IPS-15b (cell line): ENCODE results near the gene HS6ST3.

ENCODE experiments used
- H3K27me3 ChIP-seq: one replicate; pipeline ENCODE4 v1.6.1; 2013; ENCODE audit warnings: low read length; ENCODE audit not compliant: control insufficient read depth, insufficient read depth
- H3K36me3 ChIP-seq: one replicate; pipeline ENCODE4 v1.6.1; 2013; ENCODE audit warnings: low read length; ENCODE audit not compliant: control insufficient read depth, insufficient read depth
- H3K4me1 ChIP-seq: one replicate; pipeline ENCODE4 v1.6.1; 2013; ENCODE audit warnings: mild to moderate bottlenecking, low read length; ENCODE audit not compliant: control insufficient read depth, insufficient read depth
- H3K4me3 ChIP-seq: one replicate; pipeline ENCODE4 v1.5.1; 2013; ENCODE audit warnings: low read depth, low read length
- H3K9ac ChIP-seq: one replicate; pipeline ENCODE4 v1.6.1; 2013; ENCODE audit warnings: low read depth, mild to moderate bottlenecking, low read length
- H3K9me3 ChIP-seq: one replicate; pipeline ENCODE4 v1.6.1; 2013; ENCODE audit warnings: mild to moderate bottlenecking, low read length; ENCODE audit not compliant: control insufficient read depth, insufficient read depth

HS6ST3 gene

DNA sequence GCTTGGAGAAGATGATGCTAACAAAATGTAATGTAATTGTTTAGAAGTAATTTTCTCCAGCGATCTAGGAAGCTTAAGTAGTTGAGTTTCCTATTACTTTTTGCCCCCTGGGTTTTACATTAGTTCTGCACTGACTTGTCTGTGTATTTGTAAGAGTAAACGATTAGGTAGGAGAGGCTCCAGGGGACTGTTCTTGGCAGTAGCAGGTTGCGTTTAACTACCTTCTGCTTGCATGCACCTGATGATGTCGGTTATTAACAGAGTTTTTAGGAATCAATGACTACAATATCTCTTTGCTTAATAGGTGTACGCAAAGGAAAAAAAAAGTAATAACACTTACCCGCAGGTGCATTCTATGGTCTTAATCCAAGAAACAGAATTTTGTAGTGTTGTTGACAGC lies 18.4 kb upstream of the HS6ST3 start:
- Histone ChIP-seq H3K27me3 (no peaks in the 10 kb centered on the region), H3K4me1 (no peaks in the 10 kb centered on the region), H3K9me3 (no peaks in the 10 kb centered on the region), H3K9ac (no peak overlapping the region), H3K4me3 (no peak overlapping the region), H3K36me3 (no peaks in the 10 kb centered on the region)

DNA sequence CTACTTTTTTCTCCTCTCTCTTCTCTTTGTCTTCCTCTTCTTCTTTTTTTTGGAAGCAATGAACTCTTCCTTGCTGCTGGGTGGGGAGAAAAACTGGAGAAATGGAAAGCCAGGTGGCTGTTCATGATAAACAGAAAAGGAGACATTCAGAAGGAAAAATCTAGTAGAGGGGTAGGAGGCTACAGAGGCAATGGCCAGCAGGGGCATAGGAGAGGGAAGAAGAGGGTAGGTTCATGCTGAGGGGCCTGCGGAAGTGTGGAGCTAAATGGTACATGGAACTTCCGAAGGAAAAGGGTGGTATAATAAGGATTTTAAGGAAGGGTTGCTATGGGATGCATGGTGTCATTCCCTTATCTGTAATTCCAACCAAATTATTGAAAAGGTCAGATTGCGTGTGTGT lies 17.5 kb upstream of the HS6ST3 start:
- no peaks in the 10 kb centered on the region for H3K36me3 ChIP-seq
- no peaks in the 10 kb centered on the region for H3K4me1 ChIP-seq
- H3K9ac ChIP-seq, result no peak overlapping the region
- H3K27me3 ChIP-seq, result no peaks in the 10 kb centered on the region
- no peak overlapping the region for H3K4me3 ChIP-seq
- H3K9me3 ChIP-seq, result no peaks in the 10 kb centered on the region

DNA sequence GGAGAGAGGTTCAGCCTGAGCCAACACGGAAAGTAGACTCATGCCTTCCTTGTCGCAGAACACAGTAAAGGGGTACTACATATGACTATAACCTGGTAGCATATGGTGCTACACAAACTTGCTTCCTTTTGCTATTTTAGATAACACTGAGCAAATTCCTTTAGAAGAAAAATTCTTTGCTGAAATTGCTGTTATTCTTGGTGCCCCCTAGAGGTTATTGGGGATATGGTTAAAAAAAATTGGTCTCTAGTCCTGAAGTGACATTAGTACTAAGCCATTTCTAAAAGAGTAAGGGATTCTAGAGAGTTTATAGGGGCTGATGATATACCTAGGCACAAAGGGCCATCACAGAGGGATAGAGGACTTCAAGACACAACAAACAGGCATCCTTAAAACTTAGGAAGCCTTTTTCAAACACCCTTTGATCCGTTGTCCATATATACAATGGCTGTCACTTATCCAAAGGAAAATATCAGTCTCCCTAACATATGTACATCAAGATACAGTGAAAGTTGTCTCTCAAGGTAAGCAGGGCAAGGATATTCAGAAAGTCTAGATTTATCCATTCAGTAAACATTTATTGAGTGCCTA lies 13.9 kb upstream of the HS6ST3 start:
- Histone ChIP-seq H3K9me3 (no peaks in the 10 kb centered on the region), H3K4me1 (no peaks in the 10 kb centered on the region), H3K27me3 (no peaks in the 10 kb centered on the region), H3K9ac (no peak overlapping the region), H3K4me3 (no peak overlapping the region), H3K36me3 (no peaks in the 10 kb centered on the region)

DNA sequence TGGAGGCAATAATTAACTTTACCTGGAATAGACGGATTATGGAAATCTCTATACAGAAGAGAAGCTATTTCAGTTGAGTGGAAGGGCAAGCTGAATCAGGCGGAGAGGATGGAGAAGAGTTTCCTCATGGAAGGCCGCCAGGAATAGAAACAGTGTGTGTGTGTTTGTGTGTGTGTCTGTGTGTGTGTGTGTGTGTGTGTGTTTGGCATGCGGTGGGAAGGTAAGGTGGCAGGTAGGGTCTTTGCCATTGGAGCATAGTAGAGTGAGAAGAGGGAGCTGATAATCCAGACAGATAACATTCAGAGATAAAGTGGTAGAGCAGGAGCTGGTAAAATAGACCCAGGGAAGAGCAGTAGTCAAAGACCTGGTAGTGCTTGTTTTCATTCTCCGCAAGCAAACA lies 9.2 kb upstream of the HS6ST3 start:
- no peaks in the 10 kb centered on the region for H3K9me3 ChIP-seq
- no peak overlapping the region for H3K4me3 ChIP-seq
- H3K4me1 ChIP-seq, result no peaks in the 10 kb centered on the region
- no peak overlapping the region for H3K9ac ChIP-seq
- H3K36me3 ChIP-seq, result no peaks in the 10 kb centered on the region
- no peaks in the 10 kb centered on the region for H3K27me3 ChIP-seq

DNA sequence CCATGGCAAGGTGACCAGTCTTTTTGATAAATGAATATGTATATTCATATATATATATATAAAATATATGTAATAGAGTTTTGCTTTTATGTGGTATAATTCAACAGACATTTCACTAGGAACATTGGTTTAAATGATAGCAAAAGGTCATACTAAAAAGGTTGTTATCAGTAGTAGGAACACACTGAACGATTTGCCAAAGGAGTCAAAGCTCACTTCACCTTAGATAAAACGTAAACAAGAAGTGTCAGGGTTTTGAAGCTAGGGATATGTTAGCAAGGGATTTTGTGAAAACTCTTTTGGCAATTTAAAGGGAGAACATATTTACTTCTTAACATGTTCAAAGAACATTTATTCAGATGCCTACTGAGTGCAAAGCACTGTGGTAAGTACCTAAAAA lies 8.0 kb upstream of the HS6ST3 start:
- Histone ChIP-seq H3K9ac (no peak overlapping the region), H3K4me3 (no peak overlapping the region), H3K4me1 (no peaks in the 10 kb centered on the region), H3K36me3 (no peaks in the 10 kb centered on the region), H3K9me3 (no peaks in the 10 kb centered on the region), H3K27me3 (no peaks in the 10 kb centered on the region)

DNA sequence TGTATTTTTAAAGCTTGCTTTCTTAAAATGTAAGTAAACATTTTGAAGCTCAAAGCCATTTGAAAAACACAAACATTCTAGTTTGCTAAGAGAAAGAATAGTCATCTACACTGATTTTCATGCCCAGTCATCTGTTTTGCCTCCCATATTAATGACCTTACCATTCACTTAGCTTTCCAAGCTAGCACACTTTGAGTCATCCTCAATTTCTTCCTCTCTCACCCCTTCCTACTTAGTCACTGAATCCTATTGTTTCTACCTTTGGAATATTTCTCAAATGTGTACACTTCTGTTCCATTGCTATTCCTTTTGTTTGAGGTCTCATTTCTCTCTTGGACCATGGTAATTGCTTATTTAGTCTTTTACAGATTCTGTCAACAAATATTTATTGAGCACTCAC lies 7.3 kb upstream of the HS6ST3 start:
- Histone ChIP-seq H3K9ac (no peak overlapping the region), H3K4me3 (no peak overlapping the region), H3K4me1 (no peaks in the 10 kb centered on the region), H3K27me3 (peaks cover 4% of the 10 kb centered on the region), H3K9me3 (no peaks in the 10 kb centered on the region), H3K36me3 (no peaks in the 10 kb centered on the region)

DNA sequence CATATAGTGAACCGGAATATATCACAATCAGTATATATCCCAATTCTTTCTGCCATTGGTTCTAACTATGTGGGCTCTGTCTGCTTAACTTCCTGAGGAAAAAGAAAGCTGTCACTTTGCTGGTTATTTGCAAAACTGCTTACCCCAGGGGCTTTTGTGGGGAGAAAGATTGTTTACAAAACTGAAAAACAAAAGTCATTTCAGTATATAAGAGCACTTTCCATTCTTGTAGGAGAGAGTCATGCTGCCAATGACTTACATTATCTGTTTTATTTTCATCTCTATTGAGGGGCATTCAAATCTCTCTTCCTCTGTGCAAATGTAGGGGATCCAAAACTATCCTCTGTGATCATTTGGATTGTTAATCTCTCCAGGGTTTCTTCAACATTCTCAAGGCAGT lies 3.2 kb upstream of the HS6ST3 start:
- Histone ChIP-seq H3K27me3 (peaks cover 32% of the 10 kb centered on the region), H3K9ac (no peak overlapping the region), H3K4me1 (no peaks in the 10 kb centered on the region), H3K9me3 (no peaks in the 10 kb centered on the region), H3K36me3 (no peaks in the 10 kb centered on the region), H3K4me3 (no peak overlapping the region)

DNA sequence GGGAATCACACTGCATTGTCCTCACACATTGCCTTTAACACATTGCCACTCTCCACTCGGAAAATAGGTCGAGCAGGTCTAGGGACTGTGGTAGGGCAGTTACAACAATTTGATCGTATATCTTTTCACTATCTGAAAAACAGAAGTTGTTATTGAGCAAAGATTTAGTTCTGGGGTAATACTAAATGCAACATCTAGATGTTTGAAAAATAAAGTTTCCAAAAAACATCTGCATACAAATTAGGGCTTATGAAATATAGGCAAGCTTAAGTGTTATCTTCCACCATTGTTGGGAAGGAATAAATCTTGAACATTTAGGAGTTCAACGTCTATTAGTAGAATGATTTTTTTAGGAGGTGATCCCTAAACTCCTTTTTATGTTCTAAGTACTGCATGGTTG lies 768 bp upstream of the HS6ST3 start:
- H3K9ac ChIP-seq, result no peak overlapping the region
- no peaks in the 10 kb centered on the region for H3K36me3 ChIP-seq
- H3K27me3 ChIP-seq, result peaks cover 56% of the 10 kb centered on the region
- peaks cover 3% of the 10 kb centered on the region for H3K4me1 ChIP-seq
- H3K9me3 ChIP-seq, result no peaks in the 10 kb centered on the region
- peak overlapping the region; percentile 67 for H3K4me3 ChIP-seq

DNA sequence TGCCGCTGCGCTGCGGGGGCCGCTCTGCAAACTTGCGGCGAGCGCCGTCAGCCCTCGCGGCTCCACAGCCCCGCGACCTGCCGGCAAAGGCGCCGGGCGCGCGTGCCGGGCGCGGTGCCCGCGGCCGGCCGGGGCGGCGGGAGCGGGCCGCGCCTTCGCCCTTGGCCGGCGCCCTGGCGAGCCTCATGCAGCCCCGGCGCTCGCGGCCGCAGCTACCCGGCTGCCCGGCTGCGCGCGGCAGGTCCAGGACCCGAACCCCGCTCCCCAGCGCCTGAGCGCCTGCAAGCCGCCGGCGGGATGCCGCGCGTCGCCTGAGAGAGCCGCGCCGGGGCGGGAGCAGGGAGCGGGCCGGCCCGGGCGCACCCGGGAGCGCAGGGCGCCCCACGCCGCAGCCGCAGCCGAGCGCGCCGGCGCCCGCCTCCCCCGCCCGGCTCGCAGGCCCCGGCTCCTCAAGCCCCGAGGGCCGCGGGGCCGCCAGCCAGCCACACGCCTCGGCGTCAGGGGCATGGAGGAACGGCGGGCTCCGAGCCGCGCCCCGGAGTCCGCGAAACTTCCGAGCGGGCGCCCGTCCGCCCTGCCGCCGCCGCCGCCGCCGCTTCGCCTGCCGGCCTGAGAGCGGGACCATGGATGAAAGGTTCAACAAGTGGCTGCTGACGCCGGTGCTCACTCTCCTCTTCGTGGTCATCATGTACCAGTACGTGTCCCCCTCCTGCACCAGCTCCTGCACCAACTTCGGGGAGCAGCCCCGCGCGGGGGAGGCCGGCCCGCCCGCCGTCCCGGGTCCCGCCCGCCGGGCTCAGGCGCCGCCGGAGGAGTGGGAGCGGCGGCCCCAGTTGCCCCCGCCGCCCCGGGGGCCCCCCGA lies 564 bp downstream of the HS6ST3 start:
- H3K4me1 ChIP-seq, result peaks cover 3% of the 10 kb centered on the region
- peak overlapping the region; percentile 67 for H3K4me3 ChIP-seq
- no peaks in the 10 kb centered on the region for H3K9me3 ChIP-seq
- no peaks in the 10 kb centered on the region for H3K36me3 ChIP-seq
- no peak overlapping the region for H3K9ac ChIP-seq
- H3K27me3 ChIP-seq, result peaks cover 62% of the 10 kb centered on the region

DNA sequence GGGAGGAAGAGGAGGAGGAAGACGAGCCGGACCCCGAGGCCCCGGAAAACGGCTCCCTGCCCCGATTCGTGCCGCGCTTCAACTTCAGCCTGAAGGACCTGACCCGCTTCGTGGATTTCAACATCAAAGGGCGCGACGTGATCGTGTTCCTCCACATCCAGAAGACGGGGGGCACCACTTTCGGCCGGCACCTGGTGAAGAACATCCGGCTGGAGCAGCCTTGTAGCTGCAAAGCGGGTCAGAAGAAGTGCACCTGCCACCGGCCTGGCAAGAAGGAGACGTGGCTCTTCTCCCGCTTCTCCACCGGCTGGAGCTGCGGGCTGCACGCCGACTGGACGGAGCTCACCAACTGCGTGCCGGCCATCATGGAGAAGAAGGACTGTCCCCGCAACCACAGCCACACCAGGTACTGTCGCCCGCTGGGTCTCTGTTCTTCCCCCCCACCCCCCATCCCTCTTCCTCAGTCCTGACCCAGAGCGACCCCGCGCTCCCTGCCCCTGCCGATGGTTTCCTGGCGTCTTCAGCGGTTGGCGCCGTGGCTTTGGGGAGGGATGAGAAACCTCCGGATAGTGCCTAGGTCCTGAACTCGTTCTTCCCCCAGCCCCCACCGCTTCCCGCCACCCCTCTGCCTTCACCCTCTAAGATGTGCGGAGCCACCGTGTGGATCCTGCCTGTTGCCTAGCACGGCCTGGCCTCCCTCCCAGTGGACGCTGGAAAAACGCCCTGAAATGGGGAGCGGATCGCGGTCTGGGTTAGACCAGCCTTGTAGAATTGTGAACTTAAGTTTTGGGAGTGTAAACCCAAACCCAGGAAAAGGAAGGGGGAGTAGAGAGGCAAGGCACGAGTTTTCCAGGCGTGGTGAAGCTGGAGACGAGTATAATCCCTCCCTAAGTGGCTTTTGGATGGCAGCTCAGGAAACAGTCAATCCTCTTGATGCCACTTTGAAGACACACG lies 1.5 kb downstream of the HS6ST3 start:
- Histone ChIP-seq H3K4me3 (peak overlapping the region; percentile 57), H3K9me3 (no peaks in the 10 kb centered on the region), H3K36me3 (no peaks in the 10 kb centered on the region), H3K4me1 (peaks cover 3% of the 10 kb centered on the region), H3K9ac (no peak overlapping the region), H3K27me3 (peaks cover 64% of the 10 kb centered on the region)

DNA sequence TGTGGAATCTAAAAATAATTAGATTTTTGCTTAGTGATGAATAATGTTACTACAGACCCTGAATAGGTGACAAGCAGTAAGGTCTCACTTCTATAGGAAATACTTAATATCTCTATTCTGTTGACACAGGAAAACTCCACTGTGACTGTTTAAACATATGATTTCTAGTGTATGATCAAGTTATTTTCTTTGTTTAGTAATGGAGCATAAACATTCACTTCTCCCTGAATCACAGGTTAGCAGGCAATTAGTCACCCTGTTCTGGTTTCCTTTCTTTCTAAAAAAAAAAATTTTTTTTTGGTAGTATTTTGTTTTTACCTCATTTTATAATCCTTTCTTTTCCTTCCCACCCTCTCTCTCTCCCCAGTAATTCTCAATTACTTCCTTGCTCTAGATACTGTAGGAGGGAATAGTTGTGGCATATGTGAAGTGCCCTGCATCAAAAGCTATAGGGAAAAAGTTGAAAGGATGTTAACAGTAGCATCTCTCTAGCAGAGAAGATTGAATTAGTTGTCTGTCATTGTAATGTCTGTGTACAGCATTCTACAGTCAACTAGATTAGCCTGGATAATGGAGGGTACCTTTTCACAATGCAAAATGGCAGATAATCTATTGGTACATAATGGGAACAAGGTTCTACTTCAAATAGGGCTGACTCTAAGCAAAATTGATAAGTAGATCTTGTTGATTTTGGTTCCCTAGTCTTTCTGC lies 3.5 kb downstream of the HS6ST3 start:
- Histone ChIP-seq H3K9me3 (no peaks in the 10 kb centered on the region), H3K27me3 (peaks cover 52% of the 10 kb centered on the region)

More for the DNA sequence above, 3.5 kb downstream of the HS6ST3 start:
- Histone ChIP-seq H3K4me3 (no peak overlapping the region), H3K4me1 (peaks cover 3% of the 10 kb centered on the region), H3K36me3 (no peaks in the 10 kb centered on the region), H3K9ac (no peak overlapping the region)
